ENCODE data around the gene RUVBL1. TPM values are rescaled to one million over a fixed set of nuclear protein-coding genes. Genes with fewer than 3 reads are reported as not detected.

Gene RUVBL1
- total RNA-seq, 2 donors from 2014 or later, result 7.5 to 22.1 TPM

DNA sequence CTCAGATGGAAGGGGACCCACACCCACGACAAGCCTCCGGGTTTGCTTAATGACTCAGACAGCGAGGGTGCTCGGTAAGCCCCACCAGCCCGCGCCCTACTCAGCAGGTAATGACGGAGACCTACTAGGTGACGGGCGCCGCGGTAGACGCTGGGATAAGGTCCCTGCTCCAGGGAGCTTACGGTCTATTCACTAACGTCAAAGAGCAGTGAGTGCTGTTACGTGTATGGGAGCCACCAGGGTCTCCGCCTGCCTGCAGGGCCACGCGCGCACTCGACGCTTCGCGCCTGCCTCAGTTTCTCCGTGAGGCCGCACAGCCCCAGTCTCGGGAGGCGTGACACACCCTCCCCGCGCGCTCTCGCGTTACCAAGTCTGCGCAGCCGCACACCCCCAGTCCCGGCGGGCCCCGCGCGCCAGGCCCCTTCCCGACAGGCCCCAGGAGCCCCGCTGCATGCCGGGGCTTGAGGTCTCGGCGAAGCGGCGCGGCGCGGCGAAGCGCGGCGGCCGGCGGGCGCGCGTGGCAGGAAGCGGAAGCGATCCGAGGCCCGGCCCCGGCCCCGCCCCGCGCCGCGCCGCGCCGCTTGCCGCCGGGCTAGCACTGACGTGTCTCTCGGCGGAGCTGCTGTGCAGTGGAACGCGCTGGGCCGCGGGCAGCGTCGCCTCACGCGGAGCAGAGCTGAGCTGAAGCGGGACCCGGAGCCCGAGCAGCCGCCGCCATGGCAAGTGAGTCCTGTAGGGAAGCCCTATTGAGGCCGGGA, 71.6 kb downstream of the RUVBL1 start, which contains the start of gene SEC61A1:
Gene SEC61A1, plus strand, starts transcription at position 601 of the 758 bp plus-strand sequence. Its CDS starts 116 bp downstream, at position 717.
- intact Hi-C loops (cut with DNase I), result no loop called here
- Histone ChIP-seq H3K4me3 (peak within 1 kb of the TSS; percentile 96 to 98), H3K4me1 (peaks cover 44% of the 10 kb centered on the region), H3K36me3 (replicated peaks in 1 of 2; ENCODE audit: insufficient read depth in 1 of 2, low read depth in 2 of 2) (peaks cover 0 to 6% of the 10 kb centered on the region in 2 donors), H3K27ac (peak within 1 kb of the TSS; percentile 88 to 99 (median 97)), H3K27me3 (no peaks in the 10 kb centered on the region), H3K9me3 (no peaks in the 10 kb centered on the region)
- ATAC-seq (peak; percentile 96), DNase-seq (peak; percentile 95)
- 0% methylated on average over 85 of the region's 90 CpGs; no CpG with 5 or more reads in 1 of the 2 donors for WGBS, 2 donors
- TF ChIP-seq POLR2A (IDR thresholded peaks at IDR 0.05), result peak; percentile 93 to 94 (median 94)
- TF ChIP-seq, protein P1, sequence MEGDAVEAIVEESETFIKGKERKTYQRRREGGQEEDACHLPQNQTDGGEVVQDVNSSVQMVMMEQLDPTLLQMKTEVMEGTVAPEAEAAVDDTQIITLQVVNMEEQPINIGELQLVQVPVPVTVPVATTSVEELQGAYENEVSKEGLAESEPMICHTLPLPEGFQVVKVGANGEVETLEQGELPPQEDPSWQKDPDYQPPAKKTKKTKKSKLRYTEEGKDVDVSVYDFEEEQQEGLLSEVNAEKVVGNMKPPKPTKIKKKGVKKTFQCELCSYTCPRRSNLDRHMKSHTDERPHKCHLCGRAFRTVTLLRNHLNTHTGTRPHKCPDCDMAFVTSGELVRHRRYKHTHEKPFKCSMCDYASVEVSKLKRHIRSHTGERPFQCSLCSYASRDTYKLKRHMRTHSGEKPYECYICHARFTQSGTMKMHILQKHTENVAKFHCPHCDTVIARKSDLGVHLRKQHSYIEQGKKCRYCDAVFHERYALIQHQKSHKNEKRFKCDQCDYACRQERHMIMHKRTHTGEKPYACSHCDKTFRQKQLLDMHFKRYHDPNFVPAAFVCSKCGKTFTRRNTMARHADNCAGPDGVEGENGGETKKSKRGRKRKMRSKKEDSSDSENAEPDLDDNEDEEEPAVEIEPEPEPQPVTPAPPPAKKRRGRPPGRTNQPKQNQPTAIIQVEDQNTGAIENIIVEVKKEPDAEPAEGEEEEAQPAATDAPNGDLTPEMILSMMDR (IDR thresholded peaks at IDR 0.05), result peak in 1 of 7 experiments; percentile 25

DNA sequence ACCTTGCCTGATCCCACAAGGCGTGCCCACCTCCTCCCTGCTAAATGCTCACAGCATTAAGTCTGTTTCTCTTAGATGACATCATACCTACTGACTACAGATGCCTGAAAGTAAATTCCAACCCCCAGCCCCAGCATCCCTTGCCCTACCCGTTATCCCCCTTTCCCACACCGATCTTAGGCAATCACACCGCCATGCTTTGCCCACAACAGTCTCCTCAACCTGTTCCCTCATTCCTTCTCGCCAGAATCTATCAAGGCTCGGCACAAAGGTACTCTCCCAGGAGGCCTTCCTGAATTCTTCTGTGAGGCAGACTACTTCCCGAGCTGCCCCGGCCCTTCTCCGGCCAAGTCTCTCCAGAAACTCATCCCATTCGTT, 72.2 kb downstream of the RUVBL1 start:
- Histone ChIP-seq H3K27me3 (no peaks in the 10 kb centered on the region), H3K27ac (peak overlapping the region; percentile 74 to 98 (median 88)), H3K4me3 (peak overlapping the region; percentile 36 to 82), H3K4me1 (peaks cover 41% of the 10 kb centered on the region), H3K9me3 (no peaks in the 10 kb centered on the region), H3K36me3 (replicated peaks in 1 of 2; ENCODE audit: insufficient read depth in 1 of 2, low read depth in 2 of 2) (peaks cover 0 to 5% of the 10 kb centered on the region in 2 donors)
- ATAC-seq, result peak; percentile 4
- intact Hi-C loops (cut with DNase I), result no loop called here
- no peak for DNase-seq
- no peak for TF ChIP-seq POLR2A (IDR thresholded peaks at IDR 0.05)
- TF ChIP-seq, protein P1 (IDR thresholded peaks at IDR 0.05), result no peak
- WGBS, 2 donors, result 13 to 16% methylated on average over 7 to 10 of the region's 10 CpGs

DNA sequence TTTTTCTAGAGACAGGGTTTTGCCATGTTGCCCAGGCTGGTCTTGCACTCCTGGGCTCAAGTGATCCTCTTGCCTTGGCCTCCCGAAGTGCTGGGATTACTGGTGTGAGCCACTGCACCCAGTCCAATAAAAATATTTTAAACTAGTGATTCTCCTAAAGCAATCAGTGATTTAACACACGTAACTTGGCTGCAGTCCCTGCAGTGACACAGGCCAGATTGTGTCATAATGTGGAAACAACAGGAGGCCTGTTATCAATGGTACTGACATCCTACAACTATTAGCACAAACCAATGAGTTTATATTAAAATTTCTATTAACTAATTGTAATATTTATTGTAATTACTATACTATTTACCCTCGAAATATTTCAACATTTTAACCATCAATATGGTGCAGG, 73.0 kb downstream of the RUVBL1 start:
- Histone ChIP-seq H3K4me3 (no peak overlapping the region), H3K4me1 (peaks cover 34% of the 10 kb centered on the region), H3K27me3 (no peaks in the 10 kb centered on the region), H3K27ac (no peak overlapping the region), H3K36me3 (replicated peaks in 1 of 2; ENCODE audit: insufficient read depth in 1 of 2, low read depth in 2 of 2) (peaks cover 0 to 3% of the 10 kb centered on the region in 2 donors), H3K9me3 (no peaks in the 10 kb centered on the region)
- intact Hi-C loops (cut with DNase I), result no loop called here
- WGBS, 2 donors, result 50 to 54% methylated on average over 3 of the region's 3 CpGs
- DNase-seq, result peak in 3 of 4 donors; percentile 37 to 58 (median 45)
- no peak for TF ChIP-seq POLR2A (IDR thresholded peaks at IDR 0.05)
- TF ChIP-seq, protein P1 (IDR thresholded peaks at IDR 0.05), result no peak
- no peak for ATAC-seq

DNA sequence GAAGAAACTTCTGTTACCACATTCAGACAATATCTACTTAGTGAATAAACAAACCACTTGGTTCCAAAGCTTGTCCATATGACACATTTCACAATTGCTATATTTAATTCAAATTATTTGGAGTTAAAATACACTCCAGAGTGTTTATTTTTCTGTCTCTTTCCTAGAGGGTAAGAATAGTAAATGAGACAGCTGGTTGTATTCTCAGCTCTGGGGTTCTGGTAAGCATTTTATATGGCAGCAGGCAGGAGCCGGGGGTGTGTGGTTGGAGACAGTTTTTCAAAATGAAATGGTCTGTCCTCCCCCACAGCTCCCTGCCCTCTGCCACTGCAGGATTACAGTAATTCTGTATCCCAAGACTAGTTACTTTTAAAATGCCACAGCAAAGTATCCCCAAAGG, 82.3 kb downstream of the RUVBL1 start:
- WGBS, 2 donors, result 18 to 29% methylated on average over 1 of the region's 1 CpG
- TF ChIP-seq POLR2A (IDR thresholded peaks at IDR 0.05), result no peak
- TF ChIP-seq, protein P1 (IDR thresholded peaks at IDR 0.05), result no peak
- no peaks in the 10 kb centered on the region for H3K27me3 ChIP-seq
- no peaks in the 10 kb centered on the region for H3K36me3 ChIP-seq (replicated peaks in 1 of 2; ENCODE audit: insufficient read depth in 1 of 2, low read depth in 2 of 2)
- peaks cover 12% of the 10 kb centered on the region for H3K4me1 ChIP-seq
- no peaks in the 10 kb centered on the region for H3K9me3 ChIP-seq
- H3K27ac ChIP-seq, result peak overlapping the region in 2 of 4 donors; percentile 3 to 14
- ATAC-seq, result peak; percentile 27
- DNase-seq, result no peak
- H3K4me3 ChIP-seq, result no peak overlapping the region
- intact Hi-C loops (cut with DNase I), result no loop called here
